CD4-positive, CD25-positive, alpha-beta regulatory T cell (primary cell): ENCODE measurements around the gene MALRD1. TPM values are rescaled to one million over a fixed set of nuclear protein-coding genes. Genes with fewer than 3 reads are reported as not detected.

ENCODE experiments used
- ATAC-seq, 2 donors: fragments of 150-1000 bp; cut with Tn5 transposase; one replicate each; pipeline ENCODE4 v1.10.0; 2021; ENCODE audit warnings: low read depth in 2 of 2, moderate number of reproducible peaks in 2 of 2, moderate library complexity in 1 of 2
- DNase-seq, 3 donors: peaks; one replicate each; pipeline versions ENCODE4 v3.0.0 to v3.0.0-alpha.2; 2012 to 2022; ENCODE audit warnings: mixed read lengths in 1 of 3
- H3K27ac ChIP-seq: one replicate; pipeline ENCODE4 v1.7.0; 2013; ENCODE audit warnings: mild to moderate bottlenecking, low read length; ENCODE audit not compliant: insufficient read depth, poor library complexity, severe bottlenecking
- H3K27me3 ChIP-seq: one replicate; pipeline ENCODE4 v1.7.0; 2013; ENCODE audit warnings: low read length; ENCODE audit not compliant: control insufficient read depth, insufficient read depth
- H3K36me3 ChIP-seq: one replicate; pipeline ENCODE4 v1.7.0; 2013; ENCODE audit warnings: mild to moderate bottlenecking, low read length, moderate library complexity; ENCODE audit not compliant: control insufficient read depth, insufficient read depth
- H3K4me1 ChIP-seq: 2 replicates; pipeline ENCODE4 v1.7.0; 2013; ENCODE audit warnings: mild to moderate bottlenecking, low read length; ENCODE audit not compliant: insufficient read depth, control insufficient read depth, poor library complexity, severe bottlenecking
- H3K4me3 ChIP-seq: one replicate; pipeline ENCODE4 v1.7.0; 2013; ENCODE audit warnings: low read depth, mild to moderate bottlenecking, low read length, moderate library complexity
- H3K9me3 ChIP-seq, 2 experiments: 1 replicate in 1 of 2; 2 replicates in 1 of 2; pipeline ENCODE4 v1.7.0; 2013; ENCODE audit warnings: low read length in 2 of 2, mild to moderate bottlenecking in 1 of 2, moderate library complexity in 1 of 2; ENCODE audit not compliant: control insufficient read depth in 2 of 2
- H3K27ac Mint-ChIP-seq, 3 donors: one replicate each; pipeline ENCODE4 v1.8.0; 2020 to 2022; ENCODE audit warnings: mild to moderate bottlenecking in 3 of 3, mixed read lengths in 3 of 3, moderate library complexity in 2 of 3
- H3K27me3 Mint-ChIP-seq: one replicate; pipeline ENCODE4 v1.8.0; 2022; ENCODE audit warnings: mild to moderate bottlenecking, mixed read lengths
- H3K36me3 Mint-ChIP-seq: one replicate; pipeline ENCODE4 v1.8.0; 2020; ENCODE audit warnings: mixed read lengths
- H3K4me1 Mint-ChIP-seq, 4 donors: one replicate each; pipeline ENCODE4 v1.8.0; 2020 to 2022; ENCODE audit warnings: mixed read lengths in 4 of 4, mild to moderate bottlenecking in 1 of 4
- H3K4me3 Mint-ChIP-seq, 4 donors: one replicate each; pipeline ENCODE4 v1.8.0; 2020 to 2022; ENCODE audit warnings: mild to moderate bottlenecking in 4 of 4, mixed read lengths in 4 of 4, moderate library complexity in 3 of 4
- H3K9me3 Mint-ChIP-seq, 7 donors: one replicate each; pipeline ENCODE4 v1.8.0; 2020 to 2022; ENCODE audit warnings: mixed read lengths in 7 of 7, mild to moderate bottlenecking in 3 of 7, moderate library complexity in 2 of 7
- polyA plus RNA-seq, 4 donors: library from polyadenylated mRNA; unstranded; fragments of 300-500 nt; fragmentation: Illumina TruSeq; gene quantifications; one replicate each; pipeline ENCODE4 v1.2.3, GENCODE V29; 2021
- total RNA-seq: library from RNA; stranded (reverse); gene quantifications from one replicate; pipeline ENCODE4 v1.2.3, GENCODE V29; 2022

The MALRD1 gene
- total and polyA plus RNA-seq, 5 donors from 2014 or later: not detected

GRCh38 chr10:19058046-19058445 lies 9.4 kb downstream of the MALRD1 start:
- no peaks in the 10 kb centered on the region for H3K4me1 Mint-ChIP-seq
- ATAC-seq (no peak), DNase-seq (no peak)
- no peaks in the 10 kb centered on the region for H3K36me3 Mint-ChIP-seq
- Histone ChIP-seq H3K4me3 (no peak overlapping the region), H3K27ac (no peak overlapping the region), H3K4me1 (no peaks in the 10 kb centered on the region), H3K36me3 (no peaks in the 10 kb centered on the region), H3K27me3 (no peaks in the 10 kb centered on the region), H3K9me3 (peaks cover 0 to 2% of the 10 kb centered on the region in 2 experiments)
- peaks cover 0 to 21% (median 5%) of the 10 kb centered on the region in 7 donors for H3K9me3 Mint-ChIP-seq
- H3K27me3 Mint-ChIP-seq: no peaks in the 10 kb centered on the region
- no peak overlapping the region for H3K27ac Mint-ChIP-seq
- no peak overlapping the region for H3K4me3 Mint-ChIP-seq

DNA sequence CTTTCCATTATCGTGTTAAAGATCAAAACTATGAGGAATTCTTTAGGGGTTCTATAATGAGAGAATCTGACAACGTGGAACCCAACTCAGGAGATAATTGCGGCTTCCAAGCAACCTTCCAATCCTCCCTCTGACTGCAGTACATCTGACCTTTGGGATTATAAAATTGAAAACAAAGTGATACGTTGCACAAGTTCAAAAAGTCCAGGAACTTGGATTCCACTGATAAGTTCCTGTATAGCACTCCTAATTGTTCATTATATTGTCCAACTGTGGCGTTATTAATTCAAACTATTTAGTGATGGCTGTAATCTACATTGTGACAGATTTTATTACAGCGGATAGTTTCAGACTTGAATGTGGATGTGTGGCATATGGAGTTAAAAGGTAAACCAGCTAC lies 15.4 kb downstream of the MALRD1 start:
- H3K36me3 ChIP-seq: no peaks in the 10 kb centered on the region
- peaks cover 0 to 31% (median 7%) of the 10 kb centered on the region in 7 donors for H3K9me3 Mint-ChIP-seq
- no peaks in the 10 kb centered on the region for H3K36me3 Mint-ChIP-seq
- no peak overlapping the region for H3K4me3 Mint-ChIP-seq
- H3K4me1 Mint-ChIP-seq: no peaks in the 10 kb centered on the region
- no peaks in the 10 kb centered on the region for H3K27me3 ChIP-seq
- no peak overlapping the region for H3K4me3 ChIP-seq
- no peaks in the 10 kb centered on the region for H3K4me1 ChIP-seq
- no peaks in the 10 kb centered on the region for H3K27me3 Mint-ChIP-seq
- DNase-seq (no peak), ATAC-seq (no peak)
- no peak overlapping the region for H3K27ac ChIP-seq
- H3K27ac Mint-ChIP-seq: no peak overlapping the region
- H3K9me3 ChIP-seq: peaks cover 0 to 2% of the 10 kb centered on the region in 2 experiments

DNA sequence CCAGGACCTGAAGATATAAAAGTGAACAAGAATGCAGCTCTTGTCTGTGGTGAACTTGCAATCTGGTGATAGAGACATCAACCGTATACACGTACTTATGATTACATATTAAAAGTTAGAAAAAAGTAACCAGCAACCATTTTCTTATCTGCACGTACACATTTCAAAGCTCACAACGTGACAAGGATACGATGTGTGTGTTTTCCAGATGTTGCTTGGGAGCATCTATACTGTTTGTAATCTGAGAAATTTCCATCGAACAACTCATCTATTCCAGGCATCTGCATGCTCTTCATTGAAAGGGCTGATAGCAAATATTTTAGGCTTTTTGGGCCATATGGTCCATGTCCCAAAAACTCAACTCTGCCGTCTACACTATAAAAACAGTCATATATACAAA lies 23.3 kb downstream of the MALRD1 start:
- H3K9me3 Mint-ChIP-seq: peaks cover 0 to 7% (median 3%) of the 10 kb centered on the region in 7 donors
- H3K27me3 Mint-ChIP-seq: peaks cover 4% of the 10 kb centered on the region
- no peak overlapping the region for H3K4me3 ChIP-seq
- no peaks in the 10 kb centered on the region for H3K27me3 ChIP-seq
- H3K36me3 Mint-ChIP-seq: no peaks in the 10 kb centered on the region
- no peak overlapping the region for H3K27ac ChIP-seq
- H3K9me3 ChIP-seq: no peaks in the 10 kb centered on the region
- no peaks in the 10 kb centered on the region for H3K4me1 Mint-ChIP-seq
- no peak overlapping the region for H3K27ac Mint-ChIP-seq
- H3K4me3 Mint-ChIP-seq: no peak overlapping the region
- ATAC-seq: no peak
- H3K36me3 ChIP-seq: no peaks in the 10 kb centered on the region
- no peak for DNase-seq
- H3K4me1 ChIP-seq: no peaks in the 10 kb centered on the region

DNA sequence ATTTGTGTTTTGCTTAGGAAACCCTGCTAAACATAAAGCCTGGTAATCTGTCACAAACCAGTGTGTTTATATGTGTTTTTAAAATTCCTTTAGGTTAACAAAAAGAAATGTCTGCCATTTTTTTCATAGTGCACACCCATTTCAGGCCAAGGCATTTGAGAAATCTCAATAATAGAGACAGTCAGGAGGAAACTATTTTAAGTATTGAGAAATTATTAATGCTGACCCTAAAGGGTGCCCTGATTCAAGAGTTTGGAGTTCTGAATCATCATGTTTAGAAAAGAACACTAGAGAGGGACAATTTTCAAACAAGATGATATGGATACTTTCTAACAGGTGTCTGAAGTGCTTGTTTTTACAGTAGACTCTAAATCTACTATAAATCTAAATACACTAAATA lies 28.7 kb downstream of the MALRD1 start:
- no peaks in the 10 kb centered on the region for H3K4me1 Mint-ChIP-seq
- H3K9me3 Mint-ChIP-seq: peaks cover 3 to 10% (median 5%) of the 10 kb centered on the region in 7 donors
- Histone ChIP-seq H3K9me3 (no peaks in the 10 kb centered on the region), H3K4me3 (no peak overlapping the region), H3K36me3 (no peaks in the 10 kb centered on the region), H3K27me3 (no peaks in the 10 kb centered on the region), H3K4me1 (no peaks in the 10 kb centered on the region), H3K27ac (no peak overlapping the region)
- ATAC-seq: no peak
- no peaks in the 10 kb centered on the region for H3K27me3 Mint-ChIP-seq
- H3K36me3 Mint-ChIP-seq: no peaks in the 10 kb centered on the region
- H3K4me3 Mint-ChIP-seq: no peak overlapping the region
- no peak overlapping the region for H3K27ac Mint-ChIP-seq
- DNase-seq: no peak

GRCh38 chr10:19096501-19097073 lies 48.0 kb downstream of the MALRD1 start:
- no peaks in the 10 kb centered on the region for H3K27me3 Mint-ChIP-seq
- H3K9me3 ChIP-seq: peaks cover 0 to 6% of the 10 kb centered on the region in 2 experiments

DNA sequence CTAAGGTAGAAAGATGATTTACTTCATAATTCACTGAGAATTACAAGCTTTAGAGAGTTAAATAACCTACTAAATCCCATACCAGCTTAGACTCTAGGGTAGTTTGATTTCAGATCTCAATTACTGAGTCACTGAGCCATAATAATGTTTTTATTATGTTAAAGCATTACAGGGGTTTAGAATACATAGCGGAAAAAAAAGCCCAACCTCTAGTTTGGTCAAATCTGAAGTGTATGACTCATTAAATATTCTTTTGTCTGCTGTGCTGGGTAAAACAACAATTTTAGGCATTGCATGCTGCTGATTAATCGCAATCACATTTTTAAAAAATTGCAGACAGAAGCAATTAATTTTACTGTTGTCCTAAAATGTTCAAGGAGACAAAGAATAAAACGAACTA lies 48.5 kb downstream of the MALRD1 start:
- H3K4me3 Mint-ChIP-seq: no peak overlapping the region
- H3K36me3 Mint-ChIP-seq: no peaks in the 10 kb centered on the region
- no peak for DNase-seq
- no peaks in the 10 kb centered on the region for H3K4me1 Mint-ChIP-seq
- Histone ChIP-seq H3K4me3 (no peak overlapping the region), H3K27me3 (no peaks in the 10 kb centered on the region), H3K9me3 (peaks cover 0 to 6% of the 10 kb centered on the region in 2 experiments), H3K4me1 (no peaks in the 10 kb centered on the region), H3K27ac (no peak overlapping the region), H3K36me3 (no peaks in the 10 kb centered on the region)
- no peak overlapping the region for H3K27ac Mint-ChIP-seq
- H3K9me3 Mint-ChIP-seq: peaks cover 0 to 14% (median 6%) of the 10 kb centered on the region in 7 donors
- ATAC-seq: no peak
- no peaks in the 10 kb centered on the region for H3K27me3 Mint-ChIP-seq

More at GRCh38 chr10:19096501-19097073, 48.0 kb downstream of the MALRD1 start:
- no peaks in the 10 kb centered on the region for H3K27me3 ChIP-seq
- Mint-ChIP-seq H3K9me3 (peaks cover 0 to 14% (median 6%) of the 10 kb centered on the region in 7 donors), H3K27ac (no peak overlapping the region), H3K4me1 (no peaks in the 10 kb centered on the region), H3K36me3 (no peaks in the 10 kb centered on the region), H3K4me3 (no peak overlapping the region)
- no peak for DNase-seq
- no peaks in the 10 kb centered on the region for H3K36me3 ChIP-seq
- H3K27ac ChIP-seq: no peak overlapping the region
- no peak for ATAC-seq
- no peaks in the 10 kb centered on the region for H3K4me1 ChIP-seq
- H3K4me3 ChIP-seq: no peak overlapping the region

DNA sequence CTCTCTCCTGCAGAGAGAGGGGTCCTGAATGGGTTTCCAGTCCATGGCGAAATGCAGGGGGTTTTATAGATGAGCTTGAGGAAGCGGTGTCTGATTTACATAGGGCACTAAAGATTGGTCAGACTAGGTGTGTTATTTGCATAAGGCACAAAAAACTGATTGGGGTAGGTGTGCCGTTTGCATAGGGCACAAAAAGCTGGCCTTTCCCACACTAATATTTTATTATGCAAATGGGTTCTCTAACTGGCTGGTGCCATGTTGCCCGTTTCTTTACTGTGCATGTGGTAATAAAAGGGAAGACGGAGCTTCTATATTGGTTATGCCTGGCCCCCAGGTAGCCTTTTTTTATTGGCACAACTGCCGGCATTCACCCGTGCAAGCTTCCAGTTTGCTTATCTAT lies 50.2 kb downstream of the MALRD1 start:
- Histone ChIP-seq H3K4me3 (no peak overlapping the region), H3K36me3 (no peaks in the 10 kb centered on the region), H3K27ac (no peak overlapping the region), H3K27me3 (no peaks in the 10 kb centered on the region), H3K9me3 (peaks cover 0 to 6% of the 10 kb centered on the region in 2 experiments), H3K4me1 (no peaks in the 10 kb centered on the region)
- no peaks in the 10 kb centered on the region for H3K36me3 Mint-ChIP-seq
- no peaks in the 10 kb centered on the region for H3K27me3 Mint-ChIP-seq
- H3K4me1 Mint-ChIP-seq: no peaks in the 10 kb centered on the region
- H3K4me3 Mint-ChIP-seq: no peak overlapping the region
- ATAC-seq (no peak), DNase-seq (no peak)
- H3K27ac Mint-ChIP-seq: no peak overlapping the region
- peaks cover 0 to 14% (median 7%) of the 10 kb centered on the region in 7 donors for H3K9me3 Mint-ChIP-seq

GRCh38 chr10:19107406-19107805 lies 58.8 kb downstream of the MALRD1 start:
- no peak overlapping the region for H3K4me3 Mint-ChIP-seq
- H3K27me3 ChIP-seq: no peaks in the 10 kb centered on the region
- no peaks in the 10 kb centered on the region for H3K4me1 ChIP-seq
- no peak overlapping the region for H3K27ac Mint-ChIP-seq
- peaks cover 5 to 36% (median 8%) of the 10 kb centered on the region in 7 donors for H3K9me3 Mint-ChIP-seq
- no peak for ATAC-seq
- H3K27ac ChIP-seq: no peak overlapping the region
- H3K4me1 Mint-ChIP-seq: no peaks in the 10 kb centered on the region
- H3K4me3 ChIP-seq: no peak overlapping the region
- no peak for DNase-seq
- no peaks in the 10 kb centered on the region for H3K27me3 Mint-ChIP-seq
- peaks cover 0 to 16% of the 10 kb centered on the region in 2 experiments for H3K9me3 ChIP-seq
- H3K36me3 Mint-ChIP-seq: no peaks in the 10 kb centered on the region
- no peaks in the 10 kb centered on the region for H3K36me3 ChIP-seq
